Osteocyte (in vitro differentiated cells): ENCODE data around the gene ARHGAP28. TPM values are rescaled to one million over a fixed set of nuclear protein-coding genes. Genes with fewer than 3 reads are reported as not detected.

Experiments used
- DNase-seq: peaks from one replicate; pipeline ENCODE4 v3.0.0; 2021; ENCODE audit warnings: mixed read lengths; ENCODE audit not compliant: unreplicated experiment; ENCODE audit errors: extremely low spot score
- H3K27ac Mint-ChIP-seq: one replicate; pipeline ENCODE4 v1.8.0; 2021; ENCODE audit warnings: mild to moderate bottlenecking, mixed read lengths; ENCODE audit not compliant: unreplicated experiment
- H3K27me3 Mint-ChIP-seq: one replicate; pipeline ENCODE4 v1.8.0; 2021; ENCODE audit warnings: mixed read lengths; ENCODE audit not compliant: unreplicated experiment
- H3K36me3 Mint-ChIP-seq: one replicate; pipeline ENCODE4 v1.8.0; 2021; ENCODE audit warnings: mixed read lengths; ENCODE audit not compliant: unreplicated experiment
- H3K4me1 Mint-ChIP-seq: one replicate; pipeline ENCODE4 v1.8.0; 2021; ENCODE audit warnings: mixed read lengths; ENCODE audit not compliant: unreplicated experiment
- H3K4me3 Mint-ChIP-seq: one replicate; pipeline ENCODE4 v1.8.0; 2021; ENCODE audit warnings: mild to moderate bottlenecking, moderate library complexity, mixed read lengths; ENCODE audit not compliant: unreplicated experiment
- H3K9me3 Mint-ChIP-seq: one replicate; pipeline ENCODE4 v1.8.0; 2021; ENCODE audit warnings: mixed read lengths; ENCODE audit not compliant: unreplicated experiment
- total RNA-seq: library from RNA; stranded (reverse); gene quantifications from 2 replicates; pipeline ENCODE4 v1.2.1, GENCODE V29; 2021
- TF ChIP-seq, protein P1 (sequence below): fragments of 200-600 bp; sonication (generic); IDR thresholded peaks from 2 replicates; pipeline ENCODE4 v1.5.0; 2021; ENCODE audit warnings: antibody characterized with exemption, mild to moderate bottlenecking, moderate library complexity

ARHGAP28 gene
- total RNA-seq, 1 donor from 2014 or later = 18.1 TPM

- DNase-seq = no peak
- Mint-ChIP-seq H3K36me3 (no peaks in the 10 kb centered on the region), H3K27me3 (peaks cover 8% of the 10 kb centered on the region), H3K27ac (no peak overlapping the region), H3K4me3 (no peak overlapping the region), H3K9me3 (no peaks in the 10 kb centered on the region), H3K4me1 (no peaks in the 10 kb centered on the region)
- TF ChIP-seq, protein P1, sequence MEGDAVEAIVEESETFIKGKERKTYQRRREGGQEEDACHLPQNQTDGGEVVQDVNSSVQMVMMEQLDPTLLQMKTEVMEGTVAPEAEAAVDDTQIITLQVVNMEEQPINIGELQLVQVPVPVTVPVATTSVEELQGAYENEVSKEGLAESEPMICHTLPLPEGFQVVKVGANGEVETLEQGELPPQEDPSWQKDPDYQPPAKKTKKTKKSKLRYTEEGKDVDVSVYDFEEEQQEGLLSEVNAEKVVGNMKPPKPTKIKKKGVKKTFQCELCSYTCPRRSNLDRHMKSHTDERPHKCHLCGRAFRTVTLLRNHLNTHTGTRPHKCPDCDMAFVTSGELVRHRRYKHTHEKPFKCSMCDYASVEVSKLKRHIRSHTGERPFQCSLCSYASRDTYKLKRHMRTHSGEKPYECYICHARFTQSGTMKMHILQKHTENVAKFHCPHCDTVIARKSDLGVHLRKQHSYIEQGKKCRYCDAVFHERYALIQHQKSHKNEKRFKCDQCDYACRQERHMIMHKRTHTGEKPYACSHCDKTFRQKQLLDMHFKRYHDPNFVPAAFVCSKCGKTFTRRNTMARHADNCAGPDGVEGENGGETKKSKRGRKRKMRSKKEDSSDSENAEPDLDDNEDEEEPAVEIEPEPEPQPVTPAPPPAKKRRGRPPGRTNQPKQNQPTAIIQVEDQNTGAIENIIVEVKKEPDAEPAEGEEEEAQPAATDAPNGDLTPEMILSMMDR = no peak
Measured at GRCh38 chr18:6917072-6917471, 187.6 kb downstream of the ARHGAP28 start.

- DNase-seq = no peak
Measured at GRCh38 chr18:6920099-6920955, 190.8 kb downstream of the ARHGAP28 start.

GRCh38 chr18:6921571-6921970, 192.1 kb downstream of the ARHGAP28 start:
- H3K4me1 Mint-ChIP-seq = no peaks in the 10 kb centered on the region
- no peak overlapping the region for H3K4me3 Mint-ChIP-seq
- H3K27ac Mint-ChIP-seq = no peak overlapping the region
- DNase-seq = no peak
- TF ChIP-seq, protein P1 = no peak
- H3K27me3 Mint-ChIP-seq = peaks cover 8% of the 10 kb centered on the region
- H3K36me3 Mint-ChIP-seq = no peaks in the 10 kb centered on the region
- H3K9me3 Mint-ChIP-seq = peaks cover 3% of the 10 kb centered on the region

More at GRCh38 chr18:6920099-6920955, 190.8 kb downstream of the ARHGAP28 start:
- Mint-ChIP-seq H3K9me3 (peaks cover 3% of the 10 kb centered on the region), H3K27ac (no peak overlapping the region), H3K27me3 (peaks cover 8% of the 10 kb centered on the region), H3K4me1 (no peaks in the 10 kb centered on the region), H3K4me3 (no peak overlapping the region), H3K36me3 (no peaks in the 10 kb centered on the region)
- TF ChIP-seq, protein P1 = peak; percentile 67

GRCh38 chr18:6923220-6923619, 193.7 kb downstream of the ARHGAP28 start:
- no peaks in the 10 kb centered on the region for H3K36me3 Mint-ChIP-seq
- H3K27me3 Mint-ChIP-seq = peaks cover 8% of the 10 kb centered on the region
- H3K27ac Mint-ChIP-seq = no peak overlapping the region
- no peak overlapping the region for H3K4me3 Mint-ChIP-seq
- peaks cover 3% of the 10 kb centered on the region for H3K9me3 Mint-ChIP-seq
- H3K4me1 Mint-ChIP-seq = no peaks in the 10 kb centered on the region
- no peak for DNase-seq
- TF ChIP-seq, protein P1 = no peak

DNA sequence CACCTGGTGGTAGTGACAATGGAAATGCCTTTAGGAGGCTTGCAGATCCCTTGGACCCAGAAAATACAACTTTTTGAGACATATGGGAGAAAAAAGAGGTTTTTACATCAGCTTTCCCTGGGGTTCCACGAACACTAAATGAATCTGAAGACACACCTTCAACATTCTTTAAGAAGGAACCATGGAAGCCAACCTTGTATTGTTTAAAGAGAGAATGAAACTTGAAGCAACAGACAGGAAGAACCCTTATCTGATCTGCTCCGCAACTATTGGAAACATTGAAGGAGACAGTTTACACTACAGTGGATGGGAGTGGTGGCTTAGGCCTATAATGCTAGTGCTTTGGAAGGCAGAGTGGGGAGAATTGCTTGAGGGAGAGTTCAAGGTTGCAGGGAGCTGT, 197.6 kb downstream of the ARHGAP28 start:
- Mint-ChIP-seq H3K27me3 (no peaks in the 10 kb centered on the region), H3K36me3 (no peaks in the 10 kb centered on the region), H3K4me3 (no peak overlapping the region), H3K27ac (no peak overlapping the region), H3K9me3 (peaks cover 3% of the 10 kb centered on the region), H3K4me1 (no peaks in the 10 kb centered on the region)
- DNase-seq = no peak
- TF ChIP-seq, protein P1 = no peak
